Transverse colon (tissue), 4 donors: ENCODE data around the gene UBE2O.

Experiments used
- CTCF ChIP-seq, 5 experiments: fragments of 200-600 bp in 3 of 5; fragments of 450-650 bp in 2 of 5; sonication (generic) in 3 of 5; IDR thresholded peaks; 1 replicate in 2 of 5; 2 replicates in 3 of 5; pipeline ENCODE4 v1.5.1; 2016 to 2017; ENCODE audit warnings: antibody characterized with exemption in 5 of 5, inconsistent platforms in 3 of 5, mild to moderate bottlenecking in 2 of 5, moderate library complexity in 1 of 5
- EP300 ChIP-seq: sonication (generic); formaldehyde crosslinking; IDR thresholded peaks from one replicate; pipeline ENCODE4 v1.6.1; 2017; ENCODE audit warnings: antibody characterized with exemption, low read depth
- POLR2A ChIP-seq: fragments of 450-650 bp; IDR thresholded peaks from one replicate; pipeline ENCODE4 v1.6.1; 2016; ENCODE audit warnings: antibody characterized with exemption, mild to moderate bottlenecking, moderate library complexity
- POLR2AphosphoS5 ChIP-seq, 3 donors: sonication (generic); formaldehyde crosslinking; IDR thresholded peaks; one replicate each; pipeline ENCODE4 v1.6.1; 2016; ENCODE audit warnings: antibody characterized with exemption in 3 of 3

GRCh38 chr17:76426853-76427252 is 26.1 kb downstream of the UBE2O start:
- no peak for TF ChIP-seq CTCF (IDR thresholded peaks at IDR 0.05)
- no peak for TF ChIP-seq POLR2A
- no peak for TF ChIP-seq EP300
- no peak for TF ChIP-seq POLR2AphosphoS5 (IDR thresholded peaks at IDR 0.05)
